ENCODE measurements around the gene SLC26A2. TPM values are rescaled to one million over a fixed set of nuclear protein-coding genes. Genes with fewer than 3 reads are reported as not detected.

The SLC26A2 gene
- total and polyA plus RNA-seq, 11 donors, result 1.5 to 22.1 (median 6.8) TPM

DNA sequence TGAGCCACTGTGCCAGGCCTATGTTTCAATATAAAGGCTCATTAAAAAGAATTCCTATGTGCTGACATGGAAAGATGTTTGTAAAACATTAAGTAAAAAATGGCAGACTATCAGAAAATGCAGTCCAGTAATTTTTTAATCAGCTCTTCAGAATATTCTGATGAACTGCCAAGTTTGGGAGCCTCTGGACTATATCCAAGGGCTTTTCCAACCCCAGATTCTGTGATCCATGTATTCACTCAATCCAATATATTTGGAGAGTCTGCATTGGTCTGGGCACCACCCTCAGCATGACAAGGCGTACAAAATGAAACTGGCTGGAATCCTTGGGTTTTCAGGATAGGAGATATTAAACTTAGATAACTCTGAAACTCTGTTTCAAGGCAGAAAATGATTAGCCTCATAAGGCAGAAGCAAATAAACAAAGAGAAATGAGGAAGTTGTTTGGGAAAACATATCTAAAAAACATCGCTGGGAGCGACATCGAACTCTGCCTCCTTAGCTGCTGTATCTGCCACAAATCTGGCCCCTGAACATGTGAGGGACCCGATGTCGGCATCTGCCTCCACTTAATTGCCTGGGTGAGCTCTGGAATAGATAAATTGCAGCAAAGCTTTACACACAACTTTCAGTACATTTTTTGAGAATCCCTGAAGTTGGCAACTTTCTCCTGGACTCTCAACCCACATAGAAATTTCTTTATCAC lies 30.4 kb upstream of the SLC26A2 start:
- TF ChIP-seq CTCF (IDR thresholded peaks at IDR 0.05) (no peak), POLR2A (IDR thresholded peaks at IDR 0.05) (no peak)
- ATAC-seq (no peak), DNase-seq (no peak)
- peaks cover 0 to 3% (median 0%) of the 10 kb centered on the region in 9 donors for H3K27me3 ChIP-seq
- intact Hi-C loops (cut with DNase I), result no loop called here
- H3K36me3 ChIP-seq, result no peaks in the 10 kb centered on the region
- no peak overlapping the region for H3K27ac ChIP-seq
- H3K4me1 ChIP-seq, result peaks cover 0 to 4% (median 0%) of the 10 kb centered on the region in 12 donors
- 57 to 73% (median 66%) methylated on average over 6 of the region's 6 CpGs for WGBS, 4 donors
- H3K9me3 ChIP-seq, result no peaks in the 10 kb centered on the region
- peak overlapping the region in 6 of 12 donors; percentile 12 to 26 (median 24) for H3K4me3 ChIP-seq

DNA sequence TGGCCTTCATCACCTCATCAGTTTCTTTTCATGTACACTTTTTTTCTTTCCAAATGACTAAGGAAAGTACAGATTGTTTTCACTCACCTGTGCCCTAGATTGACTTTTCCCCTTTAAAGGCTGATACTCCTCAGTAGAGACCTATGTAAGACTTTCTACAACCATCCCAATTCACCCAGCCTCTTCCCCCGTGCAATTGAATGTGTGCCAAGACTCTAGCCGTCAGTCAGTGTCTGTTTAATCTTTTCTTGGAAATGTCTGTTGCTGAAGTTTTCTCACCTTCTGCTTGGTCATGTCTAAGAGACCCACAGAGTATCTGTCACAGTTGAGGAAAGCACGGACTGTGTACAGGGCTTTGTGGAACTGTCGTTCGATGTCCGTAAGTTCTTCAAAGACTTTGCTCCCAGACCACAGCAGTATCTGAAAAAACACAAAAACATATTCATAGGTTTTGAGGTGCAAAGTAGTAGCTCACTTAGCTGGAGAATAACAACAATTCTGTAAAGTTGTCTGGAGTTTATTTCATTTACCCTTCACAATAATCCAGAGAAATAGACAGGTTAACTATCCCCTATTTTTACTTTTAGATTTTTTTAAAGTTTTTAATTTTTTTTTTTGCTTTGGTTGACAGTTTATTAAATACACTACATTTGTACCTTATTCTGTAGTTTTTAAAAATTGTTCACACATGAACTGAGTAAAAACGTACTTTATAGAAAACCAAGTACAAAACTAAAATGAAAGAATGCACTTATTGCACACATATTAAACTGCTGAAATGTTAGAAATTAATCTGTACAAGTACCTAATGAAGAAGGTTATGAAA lies 29.6 kb upstream of the SLC26A2 start:
- intact Hi-C loops (cut with DNase I), result no loop called here
- ATAC-seq (peak in 1 of 4 donors; percentile 16), DNase-seq (no peak)
- no peak for TF ChIP-seq CTCF (IDR thresholded peaks at IDR 0.05)
- H3K4me3 ChIP-seq, result peak overlapping the region in 2 of 12 donors; percentile 17 to 25
- 62 to 66% (median 66%) methylated on average over 7 of the region's 7 CpGs for WGBS, 4 donors
- peaks cover 0 to 4% (median 0%) of the 10 kb centered on the region in 12 donors for H3K4me1 ChIP-seq
- H3K27ac ChIP-seq, result no peak overlapping the region
- no peaks in the 10 kb centered on the region for H3K36me3 ChIP-seq
- H3K27me3 ChIP-seq, result peaks cover 0 to 3% (median 0%) of the 10 kb centered on the region in 9 donors
- H3K9me3 ChIP-seq, result no peaks in the 10 kb centered on the region

- peak overlapping the region in 7 of 12 donors; percentile 10 to 43 (median 25) for H3K4me3 ChIP-seq
- ATAC-seq (no peak), DNase-seq (no peak)
- no peaks in the 10 kb centered on the region for H3K9me3 ChIP-seq
- peaks cover 0 to 4% (median 0%) of the 10 kb centered on the region in 12 donors for H3K4me1 ChIP-seq
- TF ChIP-seq CTCF (IDR thresholded peaks at IDR 0.05) (no peak), POLR2A (IDR thresholded peaks at IDR 0.05) (no peak)
- H3K27ac ChIP-seq, result no peak overlapping the region
- intact Hi-C loops (cut with DNase I), result no loop called here
- peaks cover 0 to 3% (median 0%) of the 10 kb centered on the region in 9 donors for H3K27me3 ChIP-seq
- WGBS, 4 donors, result 81 to 87% (median 83%) methylated on average over 14 of the region's 14 CpGs
- no peaks in the 10 kb centered on the region for H3K36me3 ChIP-seq
These were observed 28.5 kb upstream of the SLC26A2 start for GRCh38 chr5:149931992-149932436.

Measured in heart left ventricle (tissue), 16 donors.